Kidney tubule cell (primary cell): ENCODE measurements around the gene IFIT2.
"Not testable (repeated sequence)": the region's sequence is repeated elsewhere in the genome, so short reads cannot be mapped to it uniquely, and the experiment has no call there.

ENCODE experiments used
- DNase-seq: peaks from one replicate; pipeline ENCODE4 v3.0.0-alpha.2; 2018; ENCODE audit warnings: low spot score

The IFIT2 gene

DNA sequence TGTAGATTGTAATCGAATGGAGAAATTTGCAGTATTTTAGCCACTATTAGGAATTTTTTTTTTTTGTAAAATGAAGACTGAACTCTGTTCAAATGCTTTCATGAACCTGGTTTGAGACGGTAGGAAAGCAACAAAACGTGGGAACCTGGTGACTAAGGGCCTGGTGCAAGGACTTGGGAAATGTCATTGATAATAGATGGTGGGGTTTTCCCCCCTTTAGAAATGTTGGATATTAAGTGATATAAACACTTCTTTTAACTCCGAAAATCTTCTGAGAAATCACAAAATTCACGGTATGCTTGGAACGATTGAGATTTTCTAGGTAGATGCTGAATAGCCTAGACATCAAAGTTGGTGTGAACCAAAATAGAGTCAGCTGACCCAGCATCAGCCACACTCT, 6.4 kb downstream of the IFIT2 start:
- DNase-seq = no peak

DNA sequence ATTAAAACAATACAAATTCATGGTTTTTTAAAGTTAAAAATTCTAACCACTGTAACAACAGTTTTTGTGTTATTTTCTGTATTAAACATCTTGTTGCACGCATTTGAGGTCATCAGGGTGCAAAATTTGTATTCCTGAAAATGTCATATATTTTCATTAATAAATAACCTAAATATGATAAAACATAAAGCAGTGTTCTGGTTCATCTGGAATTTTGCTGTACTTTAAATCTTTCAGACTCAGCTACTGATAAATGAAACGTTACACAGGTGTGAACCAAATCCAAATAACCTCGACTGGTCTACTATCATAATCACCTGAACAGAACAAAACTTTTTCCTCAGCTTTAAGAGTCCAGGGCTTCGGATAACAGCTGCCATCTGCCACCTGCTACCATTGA, 6.9 kb downstream of the IFIT2 start:
- DNase-seq = no peak

DNA sequence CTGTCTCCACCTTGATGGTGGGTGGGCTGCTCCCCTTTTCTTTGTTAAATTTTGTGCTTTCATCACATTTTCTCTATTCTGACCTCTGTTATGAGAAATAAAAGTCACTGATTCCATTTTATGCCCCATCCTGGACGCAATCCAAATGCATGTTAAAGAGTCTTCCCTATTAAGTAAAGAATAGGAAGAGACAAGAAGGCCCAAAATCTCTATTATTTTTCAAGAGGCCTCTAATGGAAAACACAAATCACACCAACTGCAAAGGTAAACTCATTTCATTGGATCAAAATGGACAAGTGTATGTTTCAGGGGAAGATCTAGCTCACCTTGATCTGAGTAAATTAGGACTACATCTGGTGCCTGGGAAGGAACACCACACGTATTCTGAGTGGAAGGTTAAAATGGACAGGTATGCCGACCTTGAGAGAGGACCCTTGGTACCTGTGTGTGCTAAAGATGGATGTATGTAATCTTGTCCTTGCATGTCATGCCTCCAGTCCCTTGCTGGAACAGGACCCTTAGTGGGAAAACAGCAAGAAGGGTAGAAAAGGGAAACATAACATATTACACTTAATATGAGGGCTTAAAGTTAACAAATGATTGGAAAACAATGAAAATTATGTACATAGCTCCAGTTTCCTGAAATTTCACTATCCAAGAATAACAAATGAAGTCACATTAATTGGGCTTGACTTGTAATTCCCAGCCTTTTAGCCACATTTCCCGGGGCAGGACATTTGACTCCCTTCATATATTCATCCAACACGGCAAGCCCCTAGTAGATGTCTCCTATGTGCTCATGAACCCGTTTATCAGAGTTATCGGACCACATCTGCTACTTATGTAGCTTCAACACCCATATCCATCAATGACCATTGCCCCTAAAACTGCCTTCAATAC, 7.6 kb downstream of the IFIT2 start:
- no peak for DNase-seq

DNA sequence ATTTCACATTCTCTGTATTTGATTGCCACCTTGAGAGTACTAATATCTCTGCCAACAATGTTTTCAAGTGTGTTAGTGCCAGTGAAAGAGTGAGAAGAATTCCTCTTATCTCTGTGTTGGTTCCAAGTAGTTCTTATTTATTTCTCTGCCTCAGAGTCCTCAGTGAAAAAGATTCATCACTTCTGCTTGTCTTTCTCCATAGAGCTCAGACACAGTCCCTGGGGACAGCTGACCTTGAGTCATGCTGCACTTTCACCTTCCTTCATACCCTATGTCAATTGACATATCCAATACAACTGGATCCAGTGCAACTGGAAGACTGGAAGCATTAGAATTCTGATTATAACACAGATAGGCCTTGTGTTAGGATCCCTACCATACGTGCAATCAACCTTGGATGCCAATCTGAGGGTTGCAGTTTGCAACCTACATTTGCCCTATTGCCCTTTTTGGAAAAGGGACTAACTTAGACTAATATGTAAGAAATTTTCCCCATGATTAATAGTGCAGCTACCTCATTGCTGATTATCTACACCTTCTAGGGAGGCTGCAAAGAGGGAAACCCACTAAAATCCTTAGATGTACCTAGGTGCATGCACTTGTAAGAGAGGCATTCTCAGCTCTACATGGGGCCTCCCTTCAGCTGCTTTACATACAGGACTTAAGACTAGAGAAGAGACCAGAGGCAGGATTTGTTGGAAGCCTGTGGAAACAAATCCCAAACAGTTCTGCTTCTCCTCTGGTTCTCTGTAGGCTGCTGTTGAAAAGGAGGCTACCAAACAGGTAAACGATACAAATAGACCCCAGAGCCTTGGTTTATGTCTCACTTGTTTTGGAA, 8.4 kb downstream of the IFIT2 start:
- DNase-seq = no peak

DNA sequence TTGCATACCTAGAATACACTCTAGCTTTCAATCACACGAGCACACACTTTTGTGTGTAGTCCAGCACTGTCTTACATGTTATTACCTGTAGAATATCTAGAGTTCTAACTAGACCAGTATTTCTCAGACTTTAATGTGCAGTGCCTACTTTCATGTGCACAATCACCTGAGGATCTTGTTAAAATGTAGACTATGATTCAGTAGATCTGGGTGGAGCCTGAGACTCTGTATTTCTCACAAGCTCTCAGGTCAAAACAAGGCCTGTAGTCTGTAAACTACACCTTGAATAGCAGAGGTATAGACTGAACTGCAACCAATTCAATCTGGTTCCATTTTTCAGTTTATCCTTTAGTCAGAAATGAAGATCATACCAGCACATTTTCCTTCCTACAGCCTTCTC, 11.1 kb downstream of the IFIT2 start:
- no peak for DNase-seq

DNA sequence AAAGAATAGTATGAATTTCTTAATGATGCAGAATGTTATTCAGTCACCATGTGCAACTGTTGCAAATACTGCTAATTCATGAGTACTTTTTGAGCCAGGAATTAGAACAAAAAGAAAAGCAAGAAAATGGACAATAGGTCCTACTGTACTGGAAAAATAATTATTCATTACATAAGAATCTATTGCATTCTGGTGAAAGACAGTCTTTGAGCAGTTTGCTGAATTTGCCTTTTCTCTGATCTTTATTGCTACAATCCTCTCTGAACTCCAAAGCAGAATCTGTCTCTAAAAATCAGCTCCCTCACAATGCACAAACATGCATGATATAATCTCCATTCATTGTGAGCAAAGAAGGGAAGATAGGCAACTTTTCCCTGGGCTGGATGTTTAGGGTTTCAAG, 12.8 kb downstream of the IFIT2 start:
- DNase-seq = no peak

DNA sequence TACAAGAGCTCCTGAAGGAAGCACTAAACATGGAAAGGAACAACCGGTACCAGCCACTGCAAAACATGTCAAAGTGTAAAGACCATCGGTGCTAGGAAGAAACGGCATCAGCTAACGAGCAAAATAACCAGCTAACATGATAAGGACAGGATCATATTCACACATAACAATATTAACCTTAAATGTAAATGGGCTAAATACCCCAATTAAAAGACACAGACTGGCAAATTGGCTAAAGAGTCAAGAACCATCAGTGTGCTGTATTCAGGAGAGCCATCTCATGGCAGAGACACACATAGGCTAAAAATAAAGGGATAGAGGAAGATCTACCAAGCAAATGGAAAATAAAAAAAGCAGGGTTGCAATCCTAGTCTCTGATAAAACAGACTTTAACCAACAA, 16.2 kb downstream of the IFIT2 start:
- DNase-seq = not testable (repeated sequence)

DNA sequence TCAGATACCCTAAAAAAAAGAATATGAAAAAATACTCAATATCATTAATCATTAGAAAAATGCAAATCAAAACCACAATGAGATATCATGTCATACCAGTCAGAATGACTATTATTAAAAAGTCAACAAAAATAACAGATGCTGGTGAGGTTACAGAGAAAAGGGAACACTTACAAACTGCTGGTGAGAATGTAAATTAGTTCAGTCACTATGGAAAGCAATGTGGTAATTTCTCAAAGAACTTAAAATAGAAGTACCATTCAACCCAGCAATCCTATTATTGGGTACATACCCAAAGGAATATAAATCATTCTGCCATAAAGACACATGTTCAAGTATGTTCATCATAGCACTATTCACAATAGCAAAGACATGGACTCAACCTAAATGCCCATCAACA, 23.2 kb downstream of the IFIT2 start:
- not testable (repeated sequence) for DNase-seq

DNA sequence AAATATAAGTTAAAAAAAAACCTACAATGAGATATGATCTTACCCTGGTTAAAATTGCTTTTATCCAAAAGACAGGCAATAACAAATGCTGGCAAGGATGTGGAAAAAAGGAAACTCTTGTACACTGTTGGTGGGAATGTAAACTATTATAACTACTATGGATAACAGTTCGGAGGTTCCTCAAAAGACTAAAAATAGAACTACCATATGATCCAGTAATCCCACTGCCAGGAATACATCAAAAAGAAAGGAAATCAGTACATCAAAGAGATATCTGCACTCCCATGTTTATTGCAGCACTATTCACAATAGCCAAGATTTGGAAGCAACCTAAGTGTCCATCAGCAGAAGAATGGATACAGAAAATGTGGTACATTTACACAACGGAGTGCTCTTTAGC, 24.0 kb downstream of the IFIT2 start:
- DNase-seq = not testable (repeated sequence)

DNA sequence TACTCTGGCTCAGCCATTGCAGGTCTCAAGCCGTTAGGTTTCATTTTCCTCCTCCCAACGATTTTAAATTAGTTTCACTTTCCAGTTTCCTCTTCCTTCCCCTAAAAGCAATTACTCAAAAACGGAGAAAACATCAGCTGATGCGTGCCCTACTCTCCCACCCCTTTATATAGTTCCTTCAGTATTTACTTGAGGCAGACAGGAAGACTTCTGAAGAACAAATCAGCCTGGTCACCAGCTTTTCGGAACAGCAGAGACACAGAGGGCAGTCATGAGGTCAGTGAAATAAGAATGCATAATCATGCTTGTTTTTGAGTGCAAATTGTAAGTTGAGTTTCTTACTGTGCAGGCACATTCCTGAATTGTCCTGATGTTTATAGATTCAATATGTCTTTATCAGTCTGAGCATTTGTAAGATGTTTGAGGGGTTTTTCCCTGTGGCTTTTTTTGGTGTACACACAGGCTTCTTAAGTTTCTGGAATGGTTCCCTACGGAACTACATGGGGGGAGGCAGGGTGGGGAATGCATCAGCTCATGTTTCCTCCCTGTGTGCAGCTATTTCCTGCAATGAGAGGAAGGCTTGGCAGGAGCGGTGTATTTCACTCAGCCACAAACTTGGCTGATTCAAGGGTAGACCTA, 26.1 kb downstream of the IFIT2 start, which contains the start of gene IFIT3:
IFIT3 (plus strand) TSS at position 195 of the 639 bp plus-strand sequence; CDS start at position 272, 77 bp downstream.
- DNase-seq = peak; percentile 85

DNA sequence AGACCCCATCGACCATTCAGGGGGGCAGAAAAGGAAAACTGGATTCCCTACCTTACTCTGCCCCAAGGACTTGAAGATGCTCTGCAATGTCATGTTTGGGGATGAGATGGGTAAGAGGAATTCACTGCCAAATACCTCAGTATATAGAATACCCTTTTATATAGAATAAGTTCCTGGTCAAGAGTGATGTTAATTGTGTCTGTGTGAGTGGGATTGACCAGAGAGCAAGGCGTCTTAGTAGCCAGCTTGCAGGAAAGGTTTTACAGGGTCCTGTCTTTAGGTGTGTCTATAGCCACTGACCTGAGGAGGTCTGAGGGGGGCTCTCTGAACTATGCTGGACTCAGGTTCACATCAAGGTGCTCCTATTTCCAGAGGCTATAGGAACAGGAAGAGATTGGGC, 27.3 kb downstream of the IFIT2 start:
- no peak for DNase-seq

DNA sequence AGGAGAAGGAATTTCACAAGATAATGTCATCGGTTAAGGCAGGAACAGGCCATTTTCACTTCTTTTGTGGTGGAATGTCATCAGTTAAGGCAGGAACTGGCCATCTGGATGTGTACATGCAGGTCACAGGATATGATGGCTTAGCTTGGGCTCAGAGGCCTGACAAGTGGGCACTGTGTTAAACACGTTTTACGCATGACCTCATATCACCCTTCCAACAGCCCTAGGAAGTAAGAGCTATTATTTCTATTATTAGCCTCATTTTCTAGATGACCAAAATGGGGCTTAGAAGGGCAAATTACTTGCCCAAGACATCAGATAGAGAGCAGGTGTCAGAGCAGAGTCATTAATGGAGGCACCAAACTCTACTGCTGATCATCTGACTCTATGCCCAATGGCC, 28.2 kb downstream of the IFIT2 start:
- peak; percentile 27 for DNase-seq

DNA sequence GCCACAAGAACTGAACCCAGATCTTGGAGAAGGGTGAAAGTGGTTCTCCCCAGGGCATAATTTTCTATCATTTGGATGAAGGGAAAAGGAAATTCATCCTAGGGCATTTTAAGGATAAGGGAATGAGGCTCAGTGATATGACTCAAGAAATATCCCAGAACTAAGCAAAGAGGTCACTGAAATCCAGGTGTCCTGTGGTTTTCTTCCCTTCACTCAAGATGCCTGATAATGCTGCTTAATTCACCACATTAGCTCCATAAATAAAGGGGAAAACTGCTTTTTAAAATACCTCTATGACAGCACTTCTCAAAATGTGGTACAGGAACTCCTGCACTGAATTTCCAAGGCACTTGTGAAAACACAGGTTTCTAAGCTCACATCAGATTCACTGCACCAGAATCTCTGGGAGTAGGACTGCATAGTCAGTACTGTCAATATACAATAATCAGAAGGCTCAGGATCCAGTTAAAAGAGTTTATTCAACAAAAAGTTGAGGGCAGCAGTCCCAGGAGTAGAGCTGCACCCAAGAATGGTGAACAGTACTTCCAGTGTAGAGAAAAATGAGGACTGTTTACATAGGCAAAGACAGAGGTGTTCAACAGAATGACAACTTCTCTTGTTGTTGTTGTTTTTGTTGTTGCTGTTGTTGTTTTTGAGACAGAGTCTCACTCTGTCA, 28.8 kb downstream of the IFIT2 start:
- DNase-seq = no peak

DNA sequence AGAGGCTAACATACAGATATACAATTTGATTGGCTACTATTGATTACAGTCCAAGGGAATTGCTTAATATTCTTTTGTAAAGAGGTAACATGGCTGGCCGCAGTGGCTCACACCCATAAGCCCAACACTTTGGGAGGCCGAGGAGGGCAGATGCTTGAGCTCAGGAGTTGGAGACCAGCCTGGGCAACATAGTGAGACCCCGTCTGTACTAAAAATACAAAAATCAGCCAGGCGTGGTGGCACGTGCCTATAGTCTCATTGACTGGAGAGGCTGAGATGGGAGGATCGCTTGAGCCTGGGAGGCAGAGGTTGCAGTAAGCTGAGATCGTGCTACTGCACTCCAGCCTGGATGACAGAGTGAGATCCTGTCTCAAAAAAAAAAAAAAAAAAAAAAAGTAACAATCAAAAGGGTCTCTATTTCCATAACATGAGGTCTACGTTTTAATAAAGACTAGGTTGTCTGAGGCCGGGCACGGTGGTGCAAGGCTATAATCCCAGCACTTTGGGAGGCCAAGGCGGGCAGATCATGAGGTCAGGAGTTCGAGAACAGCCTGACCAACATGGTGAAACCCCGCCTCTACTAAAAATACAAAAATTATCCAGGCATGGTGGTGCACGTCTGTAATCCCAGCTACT, 29.8 kb downstream of the IFIT2 start:
- DNase-seq = not testable (repeated sequence)

DNA sequence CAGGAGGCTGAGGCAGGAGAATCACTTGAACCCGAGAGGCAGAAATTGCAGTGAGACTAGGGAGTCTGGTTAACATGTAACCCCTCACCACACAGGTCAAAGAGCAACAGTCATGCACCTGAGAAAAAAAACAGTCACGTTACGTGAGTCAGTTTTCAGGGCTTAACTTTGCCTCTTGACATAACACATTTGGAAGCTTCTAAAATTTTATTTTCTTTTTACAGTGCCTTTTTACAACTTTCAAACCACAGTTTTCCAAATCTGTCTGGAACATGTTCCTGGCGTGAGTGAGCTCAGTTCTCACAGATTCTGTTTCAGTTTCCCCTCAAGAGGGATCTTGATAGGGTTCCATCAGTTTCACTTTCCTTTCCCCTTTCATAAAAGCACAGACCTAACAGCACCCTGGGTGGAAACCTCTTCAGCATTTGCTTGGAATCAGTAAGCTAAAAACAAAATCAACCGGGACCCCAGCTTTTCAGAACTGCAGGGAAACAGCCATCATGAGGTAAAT, 30.3 kb downstream of the IFIT2 start:
- peak; percentile 78 for DNase-seq

DNA sequence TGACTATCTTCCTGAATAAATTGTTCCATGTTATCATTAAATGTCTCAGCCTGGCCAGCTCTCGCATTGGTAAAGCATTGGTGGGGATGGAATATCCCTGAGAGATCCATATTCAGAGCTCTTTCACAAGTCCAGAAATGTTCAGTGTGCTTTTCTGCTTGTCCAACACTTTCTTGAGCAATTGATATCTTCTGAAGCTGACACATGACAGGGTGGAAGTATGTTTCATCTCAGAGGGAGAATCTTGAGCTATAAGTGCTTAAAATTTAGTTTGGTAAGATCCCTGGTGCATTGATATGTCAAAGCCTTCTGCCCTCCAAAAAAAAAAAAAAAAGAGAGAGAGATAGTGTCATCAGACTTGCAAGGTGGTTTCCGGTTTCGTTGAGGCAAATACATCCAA, 33.4 kb downstream of the IFIT2 start:
- DNase-seq = no peak

DNA sequence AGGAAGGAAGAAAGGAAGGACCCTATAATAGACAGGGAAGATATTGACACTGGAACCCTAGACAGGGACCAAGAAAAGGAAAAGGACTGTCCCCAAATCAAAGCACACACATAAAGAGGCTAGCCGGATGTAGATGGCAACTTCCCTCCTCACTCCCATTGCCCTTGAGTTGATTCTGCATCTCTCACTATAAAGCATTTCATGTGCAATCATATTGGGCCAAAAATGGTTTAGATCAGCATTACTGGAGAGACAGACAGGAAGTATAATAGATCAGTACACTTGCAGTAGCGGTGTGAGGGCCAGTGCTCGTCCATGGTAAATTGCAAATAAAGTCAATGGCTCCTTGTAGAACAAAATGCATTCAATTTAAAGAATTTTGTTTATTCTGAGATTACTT, 34.4 kb downstream of the IFIT2 start:
- no peak for DNase-seq

DNA sequence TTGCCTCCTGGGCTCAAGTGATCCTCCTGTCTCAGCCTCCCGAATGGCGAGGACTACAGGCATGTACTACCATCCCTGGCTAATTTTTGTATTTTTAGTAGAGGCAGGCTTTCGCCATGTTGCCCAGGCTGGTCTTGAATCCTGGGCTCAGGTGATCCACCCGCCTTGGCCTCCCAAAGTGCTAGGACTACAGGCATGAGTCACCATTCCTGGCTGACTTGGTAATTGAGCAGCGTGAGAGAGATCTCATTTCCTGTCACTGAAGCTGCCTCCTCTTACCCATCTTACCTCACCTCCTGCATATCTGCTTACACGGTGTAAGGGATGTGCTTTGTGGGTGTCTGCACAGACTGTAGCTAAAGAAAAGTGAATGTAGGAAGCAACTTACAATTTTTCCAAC, 35.6 kb downstream of the IFIT2 start:
- peak; percentile 93 for DNase-seq

DNA sequence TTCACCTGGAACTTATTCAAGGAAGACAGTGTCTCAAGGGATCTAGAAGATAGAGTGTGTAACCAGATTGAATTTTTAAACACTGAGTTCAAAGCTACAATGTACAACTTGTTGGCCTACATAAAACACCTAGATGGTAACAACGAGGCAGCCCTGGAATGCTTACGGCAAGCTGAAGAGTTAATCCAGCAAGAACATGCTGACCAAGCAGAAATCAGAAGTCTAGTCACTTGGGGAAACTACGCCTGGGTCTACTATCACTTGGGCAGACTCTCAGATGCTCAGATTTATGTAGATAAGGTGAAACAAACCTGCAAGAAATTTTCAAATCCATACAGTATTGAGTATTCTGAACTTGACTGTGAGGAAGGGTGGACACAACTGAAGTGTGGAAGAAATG, 36.9 kb downstream of the IFIT2 start:
- DNase-seq = no peak

DNA sequence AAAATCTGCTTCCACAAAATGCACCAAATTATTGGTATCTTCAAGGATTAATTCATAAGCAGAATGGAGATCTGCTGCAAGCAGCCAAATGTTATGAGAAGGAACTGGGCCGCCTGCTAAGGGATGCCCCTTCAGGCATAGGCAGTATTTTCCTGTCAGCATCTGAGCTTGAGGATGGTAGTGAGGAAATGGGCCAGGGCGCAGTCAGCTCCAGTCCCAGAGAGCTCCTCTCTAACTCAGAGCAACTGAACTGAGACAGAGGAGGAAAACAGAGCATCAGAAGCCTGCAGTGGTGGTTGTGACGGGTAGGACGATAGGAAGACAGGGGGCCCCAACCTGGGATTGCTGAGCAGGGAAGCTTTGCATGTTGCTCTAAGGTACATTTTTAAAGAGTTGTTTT, 38.0 kb downstream of the IFIT2 start:
- no peak for DNase-seq

DNA sequence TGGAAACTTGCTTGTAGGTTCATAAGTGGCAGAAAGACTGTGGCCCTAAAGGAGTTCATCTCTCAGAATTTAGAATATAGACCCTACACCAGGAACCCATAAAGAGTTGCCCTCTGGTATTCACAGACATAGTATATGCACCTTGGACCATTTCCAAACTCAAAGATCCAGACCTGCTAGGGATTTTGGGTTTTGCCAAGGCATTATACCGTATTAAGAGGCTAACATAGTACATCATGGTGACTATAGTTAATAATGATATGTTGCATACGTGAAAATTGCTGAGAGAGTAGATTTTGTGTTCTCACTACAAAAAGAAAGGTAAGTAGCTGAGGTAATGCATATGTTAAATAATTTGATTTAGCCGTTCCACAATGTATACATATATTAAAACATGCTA, 39.8 kb downstream of the IFIT2 start:
- DNase-seq = no peak
